Subcutaneous adipose tissue (tissue), 4 donors: ENCODE data around the gene EPS15. TPM values are rescaled to one million over a fixed set of nuclear protein-coding genes. Genes with fewer than 3 reads are reported as not detected.

Experiments used
- total RNA-seq, 4 donors: library from RNA; depleted of rRNA; stranded (reverse); fragments of >200 nt; gene quantifications; one replicate each; pipeline ENCODE4 v1.1.0, GENCODE V29; 2016
- TF ChIP-seq, protein P1 (sequence below): fragments of 450-650 bp; IDR thresholded peaks from one replicate; pipeline ENCODE4 v1.5.1; 2016; ENCODE audit warnings: low read depth, mild to moderate bottlenecking, control low read depth, antibody characterized with exemption, moderate library complexity

The EPS15 gene
- total RNA-seq, 4 donors from 2014 or later, result 135 to 148 (median 145) TPM

DNA sequence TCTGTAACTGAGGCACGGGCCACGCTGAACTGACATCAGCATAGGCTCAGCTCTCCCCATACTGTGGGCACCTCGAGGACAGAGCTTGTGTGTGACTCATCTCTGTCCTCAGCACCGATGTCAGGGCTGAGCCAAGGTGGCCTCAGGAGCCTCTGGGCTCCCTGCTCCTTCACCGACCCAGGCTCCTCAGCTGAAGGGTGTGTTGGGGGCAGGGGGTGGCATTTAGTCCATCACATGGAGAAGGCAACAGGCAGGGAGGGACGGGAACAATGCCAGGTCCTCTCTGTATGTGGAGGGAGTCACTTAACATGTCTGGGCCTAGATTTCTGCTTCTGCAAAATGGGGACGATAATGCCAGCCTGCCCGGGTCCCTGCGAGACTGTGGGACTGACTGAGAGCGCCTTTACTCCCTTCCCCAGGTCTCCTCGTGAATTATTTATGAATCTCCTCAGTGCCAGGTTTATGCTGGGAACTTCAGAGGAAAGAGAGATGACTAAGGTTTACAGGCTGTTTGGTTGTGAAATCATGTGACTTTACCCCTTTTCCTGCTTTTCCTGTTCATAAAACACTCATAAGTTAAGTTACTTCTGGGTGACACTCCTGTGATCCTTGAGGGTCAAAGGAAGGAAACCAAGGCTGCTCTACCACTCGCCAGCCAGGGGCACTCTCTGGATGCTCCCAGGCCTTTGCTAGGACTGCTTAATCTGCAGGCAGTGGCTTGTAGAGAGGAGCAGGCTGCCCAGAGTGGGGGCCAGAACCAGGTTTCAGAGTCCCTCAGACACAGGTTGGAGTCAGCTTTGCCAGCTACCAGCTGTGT lies 204.9 kb downstream of the EPS15 start:
- TF ChIP-seq, protein P1, sequence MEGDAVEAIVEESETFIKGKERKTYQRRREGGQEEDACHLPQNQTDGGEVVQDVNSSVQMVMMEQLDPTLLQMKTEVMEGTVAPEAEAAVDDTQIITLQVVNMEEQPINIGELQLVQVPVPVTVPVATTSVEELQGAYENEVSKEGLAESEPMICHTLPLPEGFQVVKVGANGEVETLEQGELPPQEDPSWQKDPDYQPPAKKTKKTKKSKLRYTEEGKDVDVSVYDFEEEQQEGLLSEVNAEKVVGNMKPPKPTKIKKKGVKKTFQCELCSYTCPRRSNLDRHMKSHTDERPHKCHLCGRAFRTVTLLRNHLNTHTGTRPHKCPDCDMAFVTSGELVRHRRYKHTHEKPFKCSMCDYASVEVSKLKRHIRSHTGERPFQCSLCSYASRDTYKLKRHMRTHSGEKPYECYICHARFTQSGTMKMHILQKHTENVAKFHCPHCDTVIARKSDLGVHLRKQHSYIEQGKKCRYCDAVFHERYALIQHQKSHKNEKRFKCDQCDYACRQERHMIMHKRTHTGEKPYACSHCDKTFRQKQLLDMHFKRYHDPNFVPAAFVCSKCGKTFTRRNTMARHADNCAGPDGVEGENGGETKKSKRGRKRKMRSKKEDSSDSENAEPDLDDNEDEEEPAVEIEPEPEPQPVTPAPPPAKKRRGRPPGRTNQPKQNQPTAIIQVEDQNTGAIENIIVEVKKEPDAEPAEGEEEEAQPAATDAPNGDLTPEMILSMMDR, result no peak

DNA sequence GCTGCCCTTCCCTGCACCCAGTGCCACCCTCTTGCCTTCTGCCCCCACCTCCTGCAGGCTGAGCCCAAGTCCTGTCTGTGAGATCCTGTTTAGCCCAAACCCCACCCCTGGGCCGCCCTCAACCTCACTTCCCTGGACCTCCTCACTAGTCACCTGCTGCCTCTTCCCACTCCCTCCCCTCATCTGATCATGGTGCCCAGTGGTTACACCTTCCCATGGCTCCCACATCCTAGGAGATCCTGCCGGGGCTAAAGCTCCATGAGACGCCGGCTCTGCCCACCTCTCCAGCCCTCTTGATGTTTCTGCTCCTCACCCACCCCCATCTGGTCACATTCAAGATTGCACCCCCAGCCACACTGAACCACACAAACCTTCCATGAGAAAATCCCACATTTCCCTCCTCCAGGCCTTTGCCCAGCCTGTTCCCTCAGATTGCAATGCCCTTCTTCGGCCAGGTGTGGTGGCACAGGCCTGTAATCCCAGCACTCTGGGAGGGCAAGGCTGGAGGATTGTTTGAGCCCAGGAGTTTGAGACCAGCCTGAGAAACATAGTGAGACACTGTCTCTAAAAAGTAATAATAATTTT lies 205.7 kb downstream of the EPS15 start:
- TF ChIP-seq, protein P1, result no peak

DNA sequence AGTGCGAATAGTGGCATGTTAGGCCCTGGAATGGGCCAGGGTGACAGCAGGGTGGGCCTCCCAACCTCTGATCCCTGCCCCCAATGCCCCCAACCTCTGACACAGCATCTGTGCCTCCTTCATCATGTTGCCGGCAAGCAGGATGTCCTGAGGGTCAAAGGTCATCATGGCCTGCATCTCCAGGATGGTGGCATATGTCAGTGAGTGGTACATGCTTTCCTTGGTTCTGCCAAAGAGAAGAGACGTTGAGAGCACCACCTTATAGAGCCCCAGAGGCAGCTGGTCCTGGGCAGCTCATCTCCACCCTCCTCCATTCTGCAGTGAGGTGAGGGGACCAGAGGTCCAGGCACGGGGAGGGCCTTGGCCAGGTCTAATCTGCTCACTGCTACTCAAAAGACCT lies 206.3 kb downstream of the EPS15 start:
- TF ChIP-seq, protein P1, result no peak

DNA sequence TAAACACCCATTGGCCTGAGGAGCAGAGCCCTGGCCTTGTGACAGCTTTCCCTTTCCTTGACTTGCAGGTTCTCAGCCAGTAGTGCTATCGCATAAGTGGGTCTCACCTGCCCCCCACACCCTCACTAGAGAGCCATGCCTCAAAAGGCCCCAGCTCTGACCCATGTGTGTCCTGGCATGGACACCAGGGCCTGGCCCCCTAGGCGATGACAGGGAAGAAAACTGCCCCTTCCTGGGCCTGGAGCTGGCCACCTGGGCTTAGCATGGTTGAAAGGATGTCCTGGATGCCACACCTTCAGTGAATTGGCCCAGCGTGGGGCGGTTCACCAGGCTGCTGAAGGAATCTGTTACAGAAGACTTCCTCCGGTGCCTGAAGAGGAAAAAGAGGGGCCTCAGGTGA lies 207.2 kb downstream of the EPS15 start:
- TF ChIP-seq, protein P1, result no peak

DNA sequence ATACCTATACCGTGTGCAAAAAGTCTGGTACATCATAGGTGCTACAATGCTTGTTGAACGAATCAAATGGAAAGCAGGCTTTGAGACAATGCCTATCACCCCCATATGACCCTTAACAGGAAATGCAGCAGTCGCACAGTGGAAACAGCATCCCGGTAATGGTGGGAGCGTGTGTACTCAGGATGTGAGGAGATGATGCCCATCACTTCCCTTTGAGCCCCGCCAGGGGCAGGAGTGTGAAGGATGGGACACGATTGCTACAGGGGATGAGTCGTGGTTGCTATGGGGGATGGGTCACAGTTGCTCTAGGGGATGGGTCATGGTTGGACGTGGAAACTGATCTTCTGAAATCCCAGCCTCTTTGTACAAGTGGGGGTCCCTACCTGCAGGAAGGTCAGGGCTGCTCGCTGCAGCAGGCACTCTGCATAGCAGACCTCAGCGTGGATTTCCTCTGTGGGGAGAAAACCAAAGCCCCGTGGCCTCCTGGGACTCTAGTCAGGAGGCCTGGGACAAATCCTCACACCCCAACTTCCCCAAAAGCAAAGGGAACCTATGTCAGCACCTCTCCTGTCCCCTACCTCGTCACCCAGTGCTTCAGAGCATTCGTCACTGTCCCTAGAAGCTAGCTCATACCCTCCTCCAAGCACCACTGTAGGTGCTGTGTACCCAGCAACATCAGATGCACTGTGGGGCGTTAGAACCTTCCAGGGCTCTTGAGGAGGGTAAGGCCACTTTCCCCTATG lies 208.0 kb downstream of the EPS15 start:
- TF ChIP-seq, protein P1, result no peak

DNA sequence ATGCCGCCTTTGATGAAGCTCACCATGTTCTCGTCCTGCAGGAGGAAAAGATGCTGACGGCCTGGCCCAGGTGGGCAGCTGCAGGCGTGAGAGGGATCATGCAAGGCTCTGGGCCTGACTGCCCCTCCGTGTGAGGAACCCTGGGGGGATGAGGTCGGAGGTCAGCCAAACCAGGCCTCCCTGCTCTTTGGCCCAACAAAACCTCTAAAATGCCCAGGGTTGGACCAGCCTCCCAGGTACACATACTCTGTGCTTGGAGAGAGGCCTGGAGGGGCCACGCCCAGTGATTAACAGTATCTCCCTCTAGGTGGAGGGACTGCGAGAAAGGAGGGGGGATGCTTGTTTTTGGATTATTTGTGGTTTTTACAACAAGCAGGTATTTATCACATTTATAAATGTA lies 209.8 kb downstream of the EPS15 start:
- TF ChIP-seq, protein P1, result no peak

DNA sequence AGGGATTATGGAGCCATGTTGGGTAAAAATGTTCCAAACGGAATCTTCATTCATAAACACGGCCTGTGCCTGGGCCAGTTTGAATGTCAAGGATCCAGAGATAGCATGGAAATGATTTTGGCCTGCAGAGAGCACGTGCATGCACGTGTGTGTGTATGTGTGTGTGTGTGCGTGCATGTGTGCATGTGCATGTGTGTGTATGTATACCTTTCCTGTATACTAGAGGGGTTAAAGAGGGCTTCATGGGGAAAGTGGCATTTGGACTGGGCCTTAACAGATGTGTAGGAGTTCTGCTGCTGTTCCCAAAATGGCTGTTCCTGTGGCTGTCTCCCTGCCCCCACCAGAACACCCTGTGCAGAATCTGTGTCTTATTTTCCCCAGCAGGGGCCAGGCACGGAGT lies 210.4 kb downstream of the EPS15 start:
- TF ChIP-seq, protein P1, result no peak
